ENCODE measurements around the gene LRCH4. TPM values are rescaled to one million over a fixed set of nuclear protein-coding genes. Genes with fewer than 3 reads are reported as not detected.
A peak's percentile ranks its signal among the peaks of the same experiment; 100 is the strongest.

The LRCH4 gene
- total and polyA plus RNA-seq, 9 of the 15 experiments (the other 6 are each of a cell fraction or from before 2014, with no cell fraction given): 0.06 to 63.3 (median 15.0) TPM

GRCh38 chr7:100563809-100564400 is 22.0 kb downstream of the LRCH4 start (continued):
- TF ChIP-seq SREBF2 (CRISPR knock-in tag; IDR thresholded peaks at IDR 0.05): no peak
- TF ChIP-seq JUN (IDR thresholded peaks at IDR 0.05; ENCODE audit: borderline replicate concordance, low read depth, low read length): no peak
- no peak for TF ChIP-seq JUN (CRISPR knock-in tag; IDR thresholded peaks at IDR 0.05; ENCODE audit: borderline replicate concordance)
- TF ChIP-seq ZKSCAN3 (CRISPR knock-in tag; IDR thresholded peaks at IDR 0.05): no peak
- no peak for TF ChIP-seq FOSL1 (tag; conservative IDR thresholded peaks at IDR 0.05)
- no peak for TF ChIP-seq ZFX (CRISPR knock-in tag; IDR thresholded peaks at IDR 0.05)
- no peak for TF ChIP-seq ZBTB26 (CRISPR knock-in tag; IDR thresholded peaks at IDR 0.05)
- TF ChIP-seq RUNX1 (IDR thresholded peaks at IDR 0.05; ENCODE audit: low read depth): peak; percentile 16; the same call in 1 of the 2 replicates
- TF ChIP-seq CBX8 (IDR thresholded peaks at IDR 0.05; ENCODE audit: borderline replicate concordance, extremely low read depth, low read depth, low read length, poor library complexity, severe bottlenecking): no peak
- no peak for TF ChIP-seq YY1 (IDR thresholded peaks at IDR 0.05; ENCODE audit: borderline replicate concordance in 1 of 3, control insufficient read depth in 1 of 3, extremely low read depth in 1 of 3, insufficient read depth in 3 of 3, insufficient read length in 1 of 3, insufficient replicate concordance in 2 of 3, low read depth in 1 of 3, low read length in 2 of 3)
- TF ChIP-seq HNRNPK (IDR thresholded peaks at IDR 0.05; ENCODE audit: low read depth, low read length, poor library complexity, severe bottlenecking): no peak
- no peak for TF ChIP-seq ZNF133 (CRISPR knock-in tag; IDR thresholded peaks at IDR 0.05)
- TF ChIP-seq RAD21 (CRISPR knock-in tag; conservative IDR thresholded peaks at IDR 0.05 in 1 of 2, IDR thresholded peaks at IDR 0.05 in 1 of 2): peak; percentile 74 to 92
- TF ChIP-seq ARID4B (CRISPR knock-in tag; IDR thresholded peaks at IDR 0.05): 0 out of 2 replicates have a peak, but pooled peaks have one; percentile 49
- no peak for TF ChIP-seq NFE2L1 (tag; IDR thresholded peaks at IDR 0.05; ENCODE audit: borderline replicate concordance, low read depth)

Measured in K562 (cell line).